ENCODE measurements around the gene UMODL1. TPM values are rescaled to one million over a fixed set of nuclear protein-coding genes. Genes with fewer than 3 reads are reported as not detected.
A peak's percentile ranks its signal among the peaks of the same experiment; 100 is the strongest.

UMODL1 gene
- total RNA-seq, 1 experiment from 2014 or later = 0.18 TPM

DNA sequence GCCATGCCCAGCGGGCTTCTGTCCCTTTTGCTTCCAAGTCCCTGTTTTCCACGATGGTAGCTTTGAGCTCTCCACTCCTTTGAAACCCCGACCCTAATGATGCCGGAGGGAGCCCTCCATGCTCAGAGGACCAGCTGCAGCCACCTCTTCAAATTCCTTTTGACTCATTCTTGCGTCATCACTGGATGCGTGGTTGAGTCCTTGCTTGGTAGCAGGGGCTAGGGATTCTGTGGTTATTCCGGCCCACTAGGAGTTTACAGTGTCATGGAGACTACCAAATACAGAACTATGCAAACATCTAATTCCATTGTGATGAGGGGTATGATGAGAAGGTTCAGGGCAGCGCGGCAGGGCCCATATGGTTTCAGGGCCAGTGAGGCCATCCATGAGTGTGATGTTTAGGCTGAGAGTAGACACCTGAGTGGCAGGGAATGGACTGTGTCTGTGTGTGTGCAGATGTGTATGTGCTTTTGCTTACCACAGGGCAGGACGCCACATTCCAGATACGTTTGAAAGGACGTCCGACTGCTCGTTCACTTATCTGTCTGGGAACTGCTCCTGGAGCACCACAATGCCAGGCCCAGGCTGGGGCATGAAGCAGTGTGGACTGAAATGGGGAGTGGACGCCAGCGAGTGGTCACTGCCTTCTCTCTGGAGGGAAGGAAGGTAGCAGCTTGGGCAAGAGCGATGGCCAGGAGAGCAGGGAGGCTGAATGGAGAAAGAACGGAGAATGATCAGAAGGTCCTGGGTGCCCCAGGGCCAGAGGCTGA is 30.5 kb upstream of the UMODL1 start:
- H3K36me3 ChIP-seq (ENCODE audit: control insufficient read depth, insufficient read depth, low read length) = no peaks in the 10 kb centered on the region
- no peaks in the 10 kb centered on the region for H3K27me3 ChIP-seq (ENCODE audit: control insufficient read depth, insufficient read depth, low read length)
- no peak overlapping the region for H3K4me3 ChIP-seq (ENCODE audit: low read depth in 2 of 2, low read length in 2 of 2)
- in situ Hi-C loops (cut with HindIII; ENCODE audit: low pct_unique_long_range_greater_than_20kb, low sequenced_read_pairs) = no loop called here
- H3K4me1 ChIP-seq (ENCODE audit: control insufficient read depth, insufficient read depth, low read length) = no peaks in the 10 kb centered on the region
- peak; percentile 47 for DNase-seq (ENCODE audit: low read depth, low spot score)
- CTCF ChIA-PET = no interaction called here
- BruUV-seq (replicated peaks) = no TSS peak
- peak; percentile 86 for ATAC-seq
- POLR2A ChIA-PET = interaction anchor here (0.7 kb wide), 1 partner anchor 665 kb away, joined by 3 read pairs; no protein-coding TSS in a partner anchor
- TF ChIP-seq, protein P1, sequence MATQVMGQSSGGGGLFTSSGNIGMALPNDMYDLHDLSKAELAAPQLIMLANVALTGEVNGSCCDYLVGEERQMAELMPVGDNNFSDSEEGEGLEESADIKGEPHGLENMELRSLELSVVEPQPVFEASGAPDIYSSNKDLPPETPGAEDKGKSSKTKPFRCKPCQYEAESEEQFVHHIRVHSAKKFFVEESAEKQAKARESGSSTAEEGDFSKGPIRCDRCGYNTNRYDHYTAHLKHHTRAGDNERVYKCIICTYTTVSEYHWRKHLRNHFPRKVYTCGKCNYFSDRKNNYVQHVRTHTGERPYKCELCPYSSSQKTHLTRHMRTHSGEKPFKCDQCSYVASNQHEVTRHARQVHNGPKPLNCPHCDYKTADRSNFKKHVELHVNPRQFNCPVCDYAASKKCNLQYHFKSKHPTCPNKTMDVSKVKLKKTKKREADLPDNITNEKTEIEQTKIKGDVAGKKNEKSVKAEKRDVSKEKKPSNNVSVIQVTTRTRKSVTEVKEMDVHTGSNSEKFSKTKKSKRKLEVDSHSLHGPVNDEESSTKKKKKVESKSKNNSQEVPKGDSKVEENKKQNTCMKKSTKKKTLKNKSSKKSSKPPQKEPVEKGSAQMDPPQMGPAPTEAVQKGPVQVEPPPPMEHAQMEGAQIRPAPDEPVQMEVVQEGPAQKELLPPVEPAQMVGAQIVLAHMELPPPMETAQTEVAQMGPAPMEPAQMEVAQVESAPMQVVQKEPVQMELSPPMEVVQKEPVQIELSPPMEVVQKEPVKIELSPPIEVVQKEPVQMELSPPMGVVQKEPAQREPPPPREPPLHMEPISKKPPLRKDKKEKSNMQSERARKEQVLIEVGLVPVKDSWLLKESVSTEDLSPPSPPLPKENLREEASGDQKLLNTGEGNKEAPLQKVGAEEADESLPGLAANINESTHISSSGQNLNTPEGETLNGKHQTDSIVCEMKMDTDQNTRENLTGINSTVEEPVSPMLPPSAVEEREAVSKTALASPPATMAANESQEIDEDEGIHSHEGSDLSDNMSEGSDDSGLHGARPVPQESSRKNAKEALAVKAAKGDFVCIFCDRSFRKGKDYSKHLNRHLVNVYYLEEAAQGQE (IDR thresholded peaks at IDR 0.05; ENCODE audit: insufficient read depth in 1 of 2, low read depth in 2 of 2, low read length in 1 of 2) = no peak
- no peak for TF ChIP-seq TCF7L2 (IDR thresholded peaks at IDR 0.05; ENCODE audit: low read depth, low read length)
- no peak for TF ChIP-seq SIN3A (IDR thresholded peaks at IDR 0.05; ENCODE audit: borderline replicate concordance, insufficient read depth, low read depth, low read length)
- TF ChIP-seq CTCF (IDR thresholded peaks at IDR 0.05) = no peak
- H3K9me3 ChIP-seq (ENCODE audit: control insufficient read depth, insufficient read depth, low read depth, low read length) = no peaks in the 10 kb centered on the region
- no peak overlapping the region for H3K27ac ChIP-seq (ENCODE audit: low read length)
- intact Hi-C loops (cut with micrococcal nuclease; ENCODE audit: unreplicated experiment) = no loop called here

DNA sequence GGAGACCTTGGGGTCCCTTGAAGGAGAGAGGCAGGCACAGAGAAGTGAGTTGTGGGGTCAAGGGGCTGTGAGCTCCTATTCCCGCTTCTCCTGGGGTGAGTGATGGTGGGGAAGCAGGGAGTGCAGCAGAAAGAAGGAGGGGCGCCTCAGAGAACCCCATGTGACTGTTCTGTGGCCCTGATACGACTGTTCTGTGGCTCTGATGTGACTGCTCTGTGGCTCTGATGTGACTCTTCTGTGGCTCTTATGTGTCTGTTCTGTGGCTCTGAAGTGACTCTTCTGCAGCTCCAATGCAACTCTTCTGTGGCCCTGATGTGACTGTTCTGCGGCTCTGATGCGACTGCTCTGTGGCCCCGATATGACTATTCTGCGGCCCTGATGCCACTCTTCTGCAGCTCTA is 29.9 kb upstream of the UMODL1 start:
- Histone ChIP-seq H3K4me1 (ENCODE audit: control insufficient read depth, insufficient read depth, low read length) (no peaks in the 10 kb centered on the region), H3K9me3 (ENCODE audit: control insufficient read depth, insufficient read depth, low read depth, low read length) (no peaks in the 10 kb centered on the region), H3K27ac (ENCODE audit: low read length) (no peak overlapping the region), H3K27me3 (ENCODE audit: control insufficient read depth, insufficient read depth, low read length) (no peaks in the 10 kb centered on the region), H3K36me3 (ENCODE audit: control insufficient read depth, insufficient read depth, low read length) (no peaks in the 10 kb centered on the region), H3K4me3 (ENCODE audit: low read depth in 2 of 2, low read length in 2 of 2) (no peak overlapping the region)
- TF ChIP-seq SIN3A (IDR thresholded peaks at IDR 0.05; ENCODE audit: borderline replicate concordance, insufficient read depth, low read depth, low read length) (no peak), TCF7L2 (IDR thresholded peaks at IDR 0.05; ENCODE audit: low read depth, low read length) (no peak), POLR2AphosphoS5 (IDR thresholded peaks at IDR 0.05; ENCODE audit: low read depth, low read length) (no peak), CTCF (IDR thresholded peaks at IDR 0.05) (no peak)
- TF ChIP-seq, protein P1 (IDR thresholded peaks at IDR 0.05; ENCODE audit: insufficient read depth in 1 of 2, low read depth in 2 of 2, low read length in 1 of 2) = no peak
- DNase-seq (ENCODE audit: low read depth, low spot score) = no peak
- in situ Hi-C loops (cut with HindIII; ENCODE audit: low pct_unique_long_range_greater_than_20kb, low sequenced_read_pairs) (no loop called here), intact Hi-C loops (cut with micrococcal nuclease; ENCODE audit: unreplicated experiment) (no loop called here)
- ChIA-PET POLR2A (interaction anchor here (0.6 kb wide), 1 partner anchor 297 kb away, joined by 3 read pairs; no protein-coding TSS in a partner anchor), CTCF (no interaction called here)
- BruUV-seq (replicated peaks) = no TSS peak
- ATAC-seq = no peak
